ENCODE results near the gene SYT14. TPM values are rescaled to one million over a fixed set of nuclear protein-coding genes. Genes with fewer than 3 reads are reported as not detected.

Gene SYT14
- total RNA-seq, 1 donor from 2014 or later: not detected

DNA sequence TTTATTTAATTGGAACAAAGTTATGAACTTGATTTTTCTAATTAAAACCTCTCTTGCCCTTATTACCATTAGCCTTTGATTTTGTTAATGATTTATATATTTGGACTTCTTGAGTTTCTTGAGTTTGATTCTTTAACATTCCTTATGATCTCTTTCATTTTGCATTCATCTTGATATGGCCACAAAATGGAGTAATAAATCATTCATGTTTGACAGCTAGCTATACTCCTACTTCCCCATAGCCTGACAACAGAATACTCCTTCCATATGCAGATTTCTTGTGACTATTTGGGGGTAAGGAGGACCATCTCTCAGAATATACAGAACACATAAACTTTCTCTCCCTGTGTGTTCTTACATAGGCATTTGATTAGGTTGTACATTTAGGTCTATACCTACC lies 119.6 kb downstream of the SYT14 start:
- no peak for DNase-seq (ENCODE audit: low spot score)
- H3K36me3 Mint-ChIP-seq (ENCODE audit: low read depth): no peaks in the 10 kb centered on the region
- no peaks in the 10 kb centered on the region for H3K4me1 Mint-ChIP-seq (ENCODE audit: low read depth)
- no peaks in the 10 kb centered on the region for H3K9me3 Mint-ChIP-seq
- no peak overlapping the region for H3K4me3 Mint-ChIP-seq (ENCODE audit: low read depth)
- intact Hi-C loops (cut with micrococcal nuclease): no loop called here
- H3K27ac Mint-ChIP-seq: no peak overlapping the region
- no peaks in the 10 kb centered on the region for H3K27me3 Mint-ChIP-seq (ENCODE audit: low read depth)

DNA sequence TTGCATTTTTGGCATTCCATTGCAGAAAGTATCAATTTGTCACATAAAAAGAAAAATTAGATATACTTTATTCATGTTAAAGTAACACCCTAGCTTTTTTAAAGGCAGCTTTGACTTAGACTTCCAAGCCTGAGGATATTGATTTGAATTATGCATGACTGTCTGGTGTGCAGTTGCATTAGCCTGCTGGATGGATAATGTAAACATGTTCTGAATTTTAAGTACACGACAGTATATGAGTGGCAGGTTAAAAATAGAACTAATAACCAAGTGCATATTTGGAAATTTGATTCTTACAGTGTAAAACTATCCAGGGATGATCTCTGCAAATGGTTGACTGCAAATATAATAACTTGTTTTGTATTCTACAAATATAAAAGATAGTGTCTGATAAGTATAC lies 124.0 kb downstream of the SYT14 start:
- no peak for DNase-seq (ENCODE audit: low spot score)
- intact Hi-C loops (cut with micrococcal nuclease): no loop called here
- no peaks in the 10 kb centered on the region for H3K36me3 Mint-ChIP-seq (ENCODE audit: low read depth)
- H3K27me3 Mint-ChIP-seq (ENCODE audit: low read depth): no peaks in the 10 kb centered on the region
- no peak overlapping the region for H3K4me3 Mint-ChIP-seq (ENCODE audit: low read depth)
- H3K27ac Mint-ChIP-seq: no peak overlapping the region
- H3K4me1 Mint-ChIP-seq (ENCODE audit: low read depth): no peaks in the 10 kb centered on the region
- no peaks in the 10 kb centered on the region for H3K9me3 Mint-ChIP-seq

DNA sequence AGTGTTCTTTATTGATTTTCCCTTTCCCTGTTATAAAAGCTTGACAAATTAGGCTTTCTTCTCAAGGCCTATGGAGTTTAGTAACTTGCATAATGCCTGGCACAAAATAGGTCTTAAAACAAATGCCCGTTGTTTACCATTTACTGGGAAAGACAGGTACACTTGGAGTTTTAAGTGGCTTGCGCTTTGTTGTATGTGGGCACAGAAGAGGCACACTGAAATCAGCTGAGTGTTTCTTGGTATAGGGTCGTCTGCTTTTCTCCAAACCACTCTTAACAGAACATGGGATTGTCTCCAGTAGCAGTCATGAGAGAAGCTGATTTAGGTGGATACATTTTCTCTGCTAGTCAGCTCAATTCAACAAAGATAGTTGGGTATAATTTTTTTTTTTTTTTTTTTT lies 132.5 kb downstream of the SYT14 start:
- no peak overlapping the region for H3K4me3 Mint-ChIP-seq (ENCODE audit: low read depth)
- no peaks in the 10 kb centered on the region for H3K36me3 Mint-ChIP-seq (ENCODE audit: low read depth)
- no peaks in the 10 kb centered on the region for H3K4me1 Mint-ChIP-seq (ENCODE audit: low read depth)
- H3K27ac Mint-ChIP-seq: no peak overlapping the region
- H3K27me3 Mint-ChIP-seq (ENCODE audit: low read depth): no peaks in the 10 kb centered on the region
- H3K9me3 Mint-ChIP-seq: no peaks in the 10 kb centered on the region
- intact Hi-C loops (cut with micrococcal nuclease): no loop called here
- DNase-seq (ENCODE audit: low spot score): no peak

DNA sequence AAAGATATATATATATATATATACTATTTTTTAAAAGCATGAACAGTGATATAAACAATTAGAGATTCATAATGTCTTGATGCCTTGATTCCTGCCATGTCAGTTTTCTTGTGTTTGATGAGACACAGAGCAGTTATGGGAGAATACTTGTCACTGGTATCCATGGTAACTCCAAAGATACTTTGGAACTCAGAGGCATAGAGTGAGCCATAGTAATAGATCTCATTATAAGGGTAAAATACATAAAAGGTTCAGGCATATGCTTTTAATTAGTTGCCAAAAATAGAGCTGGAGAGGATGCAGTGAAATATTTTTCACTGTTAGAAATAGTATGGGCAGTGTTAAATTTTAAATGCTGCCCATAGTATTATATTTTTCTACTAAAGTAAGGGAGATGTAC lies 134.1 kb downstream of the SYT14 start:
- intact Hi-C loops (cut with micrococcal nuclease): no loop called here
- no peak for DNase-seq (ENCODE audit: low spot score)
- no peaks in the 10 kb centered on the region for H3K36me3 Mint-ChIP-seq (ENCODE audit: low read depth)
- no peaks in the 10 kb centered on the region for H3K4me1 Mint-ChIP-seq (ENCODE audit: low read depth)
- H3K9me3 Mint-ChIP-seq: no peaks in the 10 kb centered on the region
- H3K27ac Mint-ChIP-seq: no peak overlapping the region
- H3K4me3 Mint-ChIP-seq (ENCODE audit: low read depth): no peak overlapping the region
- H3K27me3 Mint-ChIP-seq (ENCODE audit: low read depth): no peaks in the 10 kb centered on the region

- H3K4me3 Mint-ChIP-seq (ENCODE audit: low read depth): no peak overlapping the region
- no peak overlapping the region for H3K27ac Mint-ChIP-seq
- intact Hi-C loops (cut with micrococcal nuclease): no loop called here
- no peak for DNase-seq (ENCODE audit: low spot score)
- H3K36me3 Mint-ChIP-seq (ENCODE audit: low read depth): no peaks in the 10 kb centered on the region
- no peaks in the 10 kb centered on the region for H3K27me3 Mint-ChIP-seq (ENCODE audit: low read depth)
- no peaks in the 10 kb centered on the region for H3K4me1 Mint-ChIP-seq (ENCODE audit: low read depth)
- no peaks in the 10 kb centered on the region for H3K9me3 Mint-ChIP-seq
Measured at GRCh38 chr1:210072896-210073504, 135.0 kb downstream of the SYT14 start.

GRCh38 chr1:210074904-210075303 lies 136.9 kb downstream of the SYT14 start:
- intact Hi-C loops (cut with micrococcal nuclease): no loop called here
- Mint-ChIP-seq H3K27me3 (ENCODE audit: low read depth) (no peaks in the 10 kb centered on the region), H3K4me1 (ENCODE audit: low read depth) (no peaks in the 10 kb centered on the region), H3K27ac (no peak overlapping the region), H3K36me3 (ENCODE audit: low read depth) (no peaks in the 10 kb centered on the region), H3K4me3 (ENCODE audit: low read depth) (no peak overlapping the region), H3K9me3 (no peaks in the 10 kb centered on the region)
- DNase-seq (ENCODE audit: low spot score): no peak

DNA sequence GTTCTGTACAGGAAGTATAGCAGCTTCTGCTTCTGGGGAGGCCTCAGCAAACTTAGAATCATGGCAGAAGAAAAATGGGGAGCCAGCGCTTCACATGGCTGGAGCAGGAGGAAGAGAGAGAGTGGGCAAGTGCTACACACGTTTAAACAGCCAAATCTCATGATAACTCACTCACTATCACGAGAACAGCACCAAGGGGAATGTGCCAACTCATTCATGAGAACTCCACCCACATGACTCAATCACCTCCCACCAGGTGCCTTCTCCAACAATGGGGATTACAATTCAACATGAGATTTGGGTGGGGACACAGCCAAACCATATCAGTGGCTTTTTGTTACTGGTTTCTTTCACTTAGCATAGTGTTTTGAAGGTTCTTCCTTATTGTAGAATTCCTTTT lies 138.6 kb downstream of the SYT14 start:
- H3K36me3 Mint-ChIP-seq (ENCODE audit: low read depth): no peaks in the 10 kb centered on the region
- no peaks in the 10 kb centered on the region for H3K27me3 Mint-ChIP-seq (ENCODE audit: low read depth)
- no peak overlapping the region for H3K27ac Mint-ChIP-seq

DNA sequence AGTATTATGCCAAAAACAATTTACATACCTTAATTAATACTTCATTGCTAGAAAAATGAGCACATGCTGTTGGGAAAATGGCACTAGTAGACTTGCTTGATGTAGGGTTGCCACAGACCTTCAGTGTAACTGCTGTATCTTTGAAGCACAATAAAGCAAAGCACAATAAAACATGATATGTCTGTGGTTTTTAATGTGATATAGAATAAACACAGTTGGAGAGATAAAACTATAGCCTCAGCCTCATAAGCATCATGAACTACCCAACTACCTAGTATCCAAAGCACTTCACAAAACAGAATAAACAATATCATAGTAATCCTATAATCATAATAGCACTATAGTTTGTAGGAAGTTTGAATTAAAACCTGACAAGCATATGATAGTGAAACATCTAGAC lies 143.5 kb downstream of the SYT14 start:
- intact Hi-C loops (cut with micrococcal nuclease): no loop called here
- no peak overlapping the region for H3K4me3 Mint-ChIP-seq (ENCODE audit: low read depth)
- no peaks in the 10 kb centered on the region for H3K4me1 Mint-ChIP-seq (ENCODE audit: low read depth)
- H3K36me3 Mint-ChIP-seq (ENCODE audit: low read depth): no peaks in the 10 kb centered on the region
- H3K27me3 Mint-ChIP-seq (ENCODE audit: low read depth): no peaks in the 10 kb centered on the region
- H3K27ac Mint-ChIP-seq: no peak overlapping the region
- DNase-seq (ENCODE audit: low spot score): no peak
- no peaks in the 10 kb centered on the region for H3K9me3 Mint-ChIP-seq

More for the DNA sequence above, 138.6 kb downstream of the SYT14 start:
- intact Hi-C loops (cut with micrococcal nuclease): no loop called here
- Mint-ChIP-seq H3K9me3 (no peaks in the 10 kb centered on the region), H3K4me1 (ENCODE audit: low read depth) (no peaks in the 10 kb centered on the region), H3K4me3 (ENCODE audit: low read depth) (no peak overlapping the region)
- DNase-seq (ENCODE audit: low spot score): no peak

- Mint-ChIP-seq H3K4me1 (ENCODE audit: low read depth) (no peaks in the 10 kb centered on the region), H3K36me3 (ENCODE audit: low read depth) (no peaks in the 10 kb centered on the region), H3K27ac (no peak overlapping the region), H3K9me3 (no peaks in the 10 kb centered on the region), H3K27me3 (ENCODE audit: low read depth) (no peaks in the 10 kb centered on the region), H3K4me3 (ENCODE audit: low read depth) (no peak overlapping the region)
- intact Hi-C loops (cut with micrococcal nuclease): no loop called here
- DNase-seq (ENCODE audit: low spot score): no peak
Measured at GRCh38 chr1:210085359-210085758, 147.3 kb downstream of the SYT14 start.

DNA sequence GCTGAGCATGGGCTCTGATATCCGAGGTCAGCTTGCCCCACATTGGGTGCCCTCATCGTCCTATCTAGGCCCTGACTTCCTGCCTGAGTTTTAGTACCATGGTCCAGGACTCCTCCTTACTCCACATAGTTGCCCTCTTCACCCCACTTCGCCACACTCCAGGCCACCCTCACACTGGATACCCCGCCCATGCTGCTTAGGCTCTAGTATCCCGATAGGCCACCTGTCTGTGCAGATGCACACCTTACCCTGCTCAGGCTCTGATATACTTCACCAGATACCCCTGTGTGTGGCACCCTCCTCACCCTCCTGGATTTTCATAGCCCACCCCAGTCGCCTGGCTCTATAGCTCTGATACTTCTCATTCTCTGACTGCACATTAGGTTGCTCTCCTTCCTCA lies 149.0 kb downstream of the SYT14 start:
- DNase-seq (ENCODE audit: low spot score): no peak
- Mint-ChIP-seq H3K4me1 (ENCODE audit: low read depth) (no peaks in the 10 kb centered on the region), H3K9me3 (no peaks in the 10 kb centered on the region), H3K36me3 (ENCODE audit: low read depth) (no peaks in the 10 kb centered on the region), H3K4me3 (ENCODE audit: low read depth) (no peak overlapping the region), H3K27me3 (ENCODE audit: low read depth) (no peaks in the 10 kb centered on the region), H3K27ac (no peak overlapping the region)
- intact Hi-C loops (cut with micrococcal nuclease): no loop called here

- H3K36me3 Mint-ChIP-seq (ENCODE audit: low read depth): no peaks in the 10 kb centered on the region
- intact Hi-C loops (cut with micrococcal nuclease): no loop called here
- no peaks in the 10 kb centered on the region for H3K27me3 Mint-ChIP-seq (ENCODE audit: low read depth)
- no peak overlapping the region for H3K4me3 Mint-ChIP-seq (ENCODE audit: low read depth)
- no peak for DNase-seq (ENCODE audit: low spot score)
- H3K4me1 Mint-ChIP-seq (ENCODE audit: low read depth): no peaks in the 10 kb centered on the region
- H3K9me3 Mint-ChIP-seq: no peaks in the 10 kb centered on the region
- H3K27ac Mint-ChIP-seq: no peak overlapping the region
Measured at GRCh38 chr1:210089855-210090254, 151.8 kb downstream of the SYT14 start.

- Mint-ChIP-seq H3K27ac (no peak overlapping the region), H3K4me3 (ENCODE audit: low read depth) (no peak overlapping the region), H3K36me3 (ENCODE audit: low read depth) (no peaks in the 10 kb centered on the region), H3K9me3 (no peaks in the 10 kb centered on the region), H3K27me3 (ENCODE audit: low read depth) (no peaks in the 10 kb centered on the region), H3K4me1 (ENCODE audit: low read depth) (no peaks in the 10 kb centered on the region)
- intact Hi-C loops (cut with micrococcal nuclease): no loop called here
- no peak for DNase-seq (ENCODE audit: low spot score)
Measured at GRCh38 chr1:210092366-210092765, 154.3 kb downstream of the SYT14 start.

- no peaks in the 10 kb centered on the region for H3K27me3 Mint-ChIP-seq (ENCODE audit: low read depth)
- intact Hi-C loops (cut with micrococcal nuclease): no loop called here
- no peak for DNase-seq (ENCODE audit: low spot score)
- H3K9me3 Mint-ChIP-seq: no peaks in the 10 kb centered on the region
- H3K27ac Mint-ChIP-seq: no peak overlapping the region
- no peaks in the 10 kb centered on the region for H3K36me3 Mint-ChIP-seq (ENCODE audit: low read depth)
- no peaks in the 10 kb centered on the region for H3K4me1 Mint-ChIP-seq (ENCODE audit: low read depth)
- no peak overlapping the region for H3K4me3 Mint-ChIP-seq (ENCODE audit: low read depth)
Measured at GRCh38 chr1:210093461-210093860, 155.4 kb downstream of the SYT14 start.

DNA sequence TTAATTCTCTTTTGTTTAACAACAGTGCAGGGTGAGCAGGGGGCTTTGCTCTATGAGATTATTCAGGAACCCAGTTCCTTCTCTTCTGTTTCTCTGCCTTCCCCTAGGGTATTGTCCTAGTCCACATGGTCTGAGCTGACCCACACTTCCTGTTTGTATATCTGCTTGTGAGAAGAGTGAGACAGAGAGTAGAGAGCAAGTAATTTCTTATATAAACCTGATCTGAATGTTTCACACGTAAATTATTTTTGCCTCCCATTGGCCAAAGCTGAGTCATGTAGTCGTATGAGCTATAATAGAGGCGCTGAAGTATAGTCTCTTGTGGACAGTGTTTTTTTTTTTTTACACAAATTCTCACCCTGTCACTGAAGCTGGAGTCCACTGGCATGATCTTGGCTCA lies 160.3 kb downstream of the SYT14 start:
- no peak for DNase-seq (ENCODE audit: low spot score)
- Mint-ChIP-seq H3K27me3 (ENCODE audit: low read depth) (peaks cover 2% of the 10 kb centered on the region), H3K4me1 (ENCODE audit: low read depth) (no peaks in the 10 kb centered on the region), H3K36me3 (ENCODE audit: low read depth) (no peaks in the 10 kb centered on the region), H3K9me3 (no peaks in the 10 kb centered on the region), H3K27ac (no peak overlapping the region), H3K4me3 (ENCODE audit: low read depth) (no peak overlapping the region)
- intact Hi-C loops (cut with micrococcal nuclease): no loop called here

Data from activated T-helper 2 cell treated with anti-CD3 and anti-CD28 coated beads, Interferon-gamma antibody, Interleukin-2, Interleukin-4, amounts not matched to agents 10 μg/mL and 5 μg/mL and 100 μg/mL, durations not matched to agents 14 hours and 24 hours and 36 hours (primary cell).